Endothelial cell of umbilical vein (primary cell): ENCODE measurements around the gene RILP. TPM values are rescaled to one million over a fixed set of nuclear protein-coding genes. Genes with fewer than 3 reads are reported as not detected.

Experiments used
- BruUV-seq: library from RNA; stranded (reverse); fragments of 400-500 nt; replicated peaks from 2 replicates; lab custom pipeline; 2021; lab: Mats Ljungman, UMichigan
- CTCF ChIA-PET: fragments of 300-600, 350-600 bp; sonication (Branson Sonifier 250); formaldehyde crosslinking; loops from one replicate; lab custom pipeline; 2021; ENCODE audit warnings: antibody characterized with exemption, inconsistent platforms; lab: Charles Lee
- POLR2A ChIA-PET: fragments of 300-600, 350-600 bp; sonication (Branson Sonifier 250); formaldehyde crosslinking; loops from one replicate; lab custom pipeline; 2021; ENCODE audit warnings: antibody characterized with exemption, inconsistent platforms; lab: Charles Lee
- DNase-seq: peaks from one replicate; pipeline ENCODE4 v3.0.0-alpha.2; 2011; ENCODE audit warnings: low read depth, low spot score
- FAIRE-seq: peaks from 2 replicates; lab custom pipeline; 2011; peaks lifted over from hg19 to GRCh38; lab: Jason Lieb, UNC
- H2AFZ ChIP-seq: 2 replicates; pipeline ENCODE4 v1.6.0; 2012; ENCODE audit warnings: low read depth, low read length, control low read depth, inconsistent platforms
- H3K27ac ChIP-seq: 2 replicates; pipeline ENCODE4 v1.5.1; 2011; ENCODE audit warnings: low read depth, mild to moderate bottlenecking, control low read depth, low read length, moderate library complexity; ENCODE audit not compliant: insufficient read depth
- H3K27me3 ChIP-seq, 2 experiments: 2 replicates each; pipeline versions ENCODE4 v1.6.0 to v1.6.1; 2011; ENCODE audit warnings: low read length in 2 of 2, mixed read lengths in 1 of 2; ENCODE audit not compliant: control insufficient read depth in 2 of 2, insufficient read depth in 2 of 2
- H3K36me3 ChIP-seq, 2 experiments: 2 replicates in 1 of 2; 3 replicates in 1 of 2; pipeline ENCODE4 v1.5.1; 2011; ENCODE audit warnings: low read length in 2 of 2, mild to moderate bottlenecking in 1 of 2, moderate library complexity in 1 of 2; ENCODE audit not compliant: control insufficient read depth in 2 of 2, insufficient read depth in 2 of 2; ENCODE audit errors: extremely low read depth in 1 of 2
- H3K4me1 ChIP-seq: 3 replicates; pipeline ENCODE4 v1.5.1; 2011; ENCODE audit warnings: mild to moderate bottlenecking, low read length; ENCODE audit not compliant: control insufficient read depth, insufficient read depth; ENCODE audit errors: extremely low read depth
- H3K4me2 ChIP-seq: 2 replicates; pipeline ENCODE4 v1.6.1; 2011; ENCODE audit warnings: low read length, control low read depth, mixed read lengths; ENCODE audit not compliant: insufficient read depth
- H3K4me3 ChIP-seq, 3 experiments: fragments of 200-600 bp in 1 of 3; sonication (generic), shearing (Covaris generic) in 1 of 3; replicated peaks in 1 of 3; 2 replicates each; pipeline ENCODE4 v1.5.1; 2011 to 2016; ENCODE audit warnings: control low read depth in 3 of 3, low read length in 3 of 3, mild to moderate bottlenecking in 2 of 3, inconsistent platforms in 1 of 3, low read depth in 1 of 3, moderate library complexity in 1 of 3; ENCODE audit not compliant: insufficient read depth in 1 of 3
- H3K79me2 ChIP-seq: 2 replicates; pipeline ENCODE4 v1.6.0; 2012; ENCODE audit warnings: low read length, inconsistent platforms; ENCODE audit not compliant: control insufficient read depth, insufficient read depth
- H3K9ac ChIP-seq: replicated peaks from 2 replicates; pipeline ENCODE3; 2011; ENCODE audit warnings: low read length, control low read depth; ENCODE audit not compliant: insufficient read depth; ENCODE audit errors: extremely low read depth
- H3K9me1 ChIP-seq: replicated peaks from 3 replicates; pipeline ENCODE4 v1.6.0; 2011; ENCODE audit warnings: mild to moderate bottlenecking, low read length; ENCODE audit not compliant: control insufficient read depth, insufficient read depth; ENCODE audit errors: extremely low read depth
- H3K9me3 ChIP-seq: replicated peaks from 2 replicates; pipeline ENCODE4 v1.5.1; 2012; ENCODE audit warnings: low read length, inconsistent platforms; ENCODE audit not compliant: control insufficient read depth, insufficient read depth
- H4K20me1 ChIP-seq: replicated peaks from 2 replicates; pipeline ENCODE3; 2011; ENCODE audit warnings: mild to moderate bottlenecking, low read length; ENCODE audit not compliant: control insufficient read depth, insufficient read depth; ENCODE audit errors: extremely low read depth
- EZH2 ChIP-seq: IDR thresholded peaks from 2 replicates; pipeline ENCODE4 v1.6.1; 2012; ENCODE audit warnings: borderline replicate concordance, low read depth, mild to moderate bottlenecking, moderate library complexity, low read length, inconsistent platforms; ENCODE audit not compliant: severe bottlenecking
- FOS ChIP-seq: IDR thresholded peaks from 2 replicates; pipeline ENCODE4 v1.6.1; 2011; ENCODE audit warnings: mild to moderate bottlenecking, low read length, moderate library complexity, borderline replicate concordance; ENCODE audit not compliant: insufficient read depth
- GATA2 ChIP-seq: IDR thresholded peaks from 2 replicates; pipeline ENCODE4 v1.7.0; 2011; ENCODE audit warnings: low read depth, mild to moderate bottlenecking, moderate library complexity, mixed read lengths, low read length; ENCODE audit not compliant: insufficient read length, insufficient read depth
- JUN ChIP-seq: IDR thresholded peaks from 2 replicates; pipeline ENCODE4 v1.6.1; 2011; ENCODE audit warnings: borderline replicate concordance, low read depth; ENCODE audit not compliant: insufficient read length, insufficient read depth
- POLR2A ChIP-seq: IDR thresholded peaks from 2 replicates; pipeline ENCODE4 v1.6.1; 2012; ENCODE audit warnings: low read depth, mild to moderate bottlenecking, control low read depth, low read length
- dilution Hi-C: fragments of 300-500 bp; cut with MboI; formaldehyde crosslinking; loops from one replicate; pipeline ENCODE4 v1.15.0; 2019; ENCODE audit warnings: low sequenced_read_pairs; ENCODE audit not compliant: extremely low pct_ligation_motif_present
- intact Hi-C: fragments of 100-400 bp; cut with micrococcal nuclease; formaldehyde crosslinking; loops from one replicate; pipeline ENCODE4 v1.10.0; 2022
- polyA plus RNA-seq, 4 experiments: library from polyadenylated mRNA; depleted of rRNA in 3 of 4; stranded (reverse) in 3 of 4; unstranded in 1 of 4; fragments of >200 nt; gene quantifications; 2 replicates each; pipeline versions ENCODE4 v1.2.1 to v1.2.3, GENCODE V29; 2011 to 2012; ENCODE audit warnings: missing spikeins in 1 of 4
- total RNA-seq: library from RNA; stranded (reverse); gene quantifications from 2 replicates; pipeline ENCODE4 v1.2.3, GENCODE V29; 2021
- TF ChIP-seq, protein P1 (sequence below), 2 donors: IDR thresholded peaks; 1 replicate in 1 of 2; 2 replicates in 1 of 2; pipeline ENCODE4 v1.5.1; 2011; ENCODE audit warnings: low read length in 2 of 2, mild to moderate bottlenecking in 2 of 2, moderate library complexity in 2 of 2, control low read depth in 1 of 2, inconsistent platforms in 1 of 2, low read depth in 1 of 2; ENCODE audit not compliant: insufficient read depth in 1 of 2; ENCODE audit errors: extremely low read depth in 1 of 2

The RILP gene
- total and polyA plus RNA-seq, 2 donors (not counting 3 experiments of a cell fraction or from before 2014, with no cell fraction given), result 9.4 to 10.0 TPM

DNA sequence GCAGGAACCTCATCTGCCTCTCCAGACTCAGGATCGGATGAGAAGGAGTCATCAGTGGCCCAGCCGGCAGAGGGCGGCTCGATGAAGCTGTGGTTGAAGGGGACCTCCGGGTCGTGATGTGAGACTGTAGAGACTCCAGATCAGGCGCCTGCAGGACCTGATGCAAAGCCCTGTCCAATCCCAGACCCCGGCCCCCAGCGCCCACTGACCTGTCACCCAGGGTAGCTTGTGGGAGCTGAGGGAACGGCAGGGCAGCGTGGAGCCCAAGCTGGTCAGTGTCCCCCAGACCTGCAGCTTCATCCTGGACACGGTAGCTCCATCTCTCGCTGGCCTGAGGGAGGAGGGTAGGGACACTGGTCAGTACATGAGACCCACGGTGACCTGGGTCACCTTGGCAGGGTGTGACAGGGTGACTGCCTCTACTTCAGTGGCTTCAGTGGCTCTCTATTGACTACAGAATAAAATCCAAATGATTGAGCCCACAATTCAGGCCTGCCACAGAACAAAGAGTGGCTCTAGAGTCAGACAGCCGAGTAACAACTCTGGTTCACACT lies 12.9 kb downstream of the RILP start:
- Histone ChIP-seq H3K9me3 (no peaks in the 10 kb centered on the region), H3K27ac (no peak overlapping the region), H2AFZ (no peak overlapping the region), H3K27me3 (no peaks in the 10 kb centered on the region), H3K4me2 (no peak overlapping the region), H3K36me3 (peaks cover 2 to 48% of the 10 kb centered on the region in 2 experiments), H3K79me2 (no peaks in the 10 kb centered on the region), H3K9me1 (no peaks in the 10 kb centered on the region), H3K4me3 (no peak overlapping the region), H4K20me1 (no peaks in the 10 kb centered on the region), H3K9ac (no peak overlapping the region), H3K4me1 (no peaks in the 10 kb centered on the region)
- DNase-seq, result no peak
- TF ChIP-seq JUN (no peak), GATA2 (no peak), POLR2A (peak; percentile 49), FOS (no peak), EZH2 (no peak)
- TF ChIP-seq, protein P1, sequence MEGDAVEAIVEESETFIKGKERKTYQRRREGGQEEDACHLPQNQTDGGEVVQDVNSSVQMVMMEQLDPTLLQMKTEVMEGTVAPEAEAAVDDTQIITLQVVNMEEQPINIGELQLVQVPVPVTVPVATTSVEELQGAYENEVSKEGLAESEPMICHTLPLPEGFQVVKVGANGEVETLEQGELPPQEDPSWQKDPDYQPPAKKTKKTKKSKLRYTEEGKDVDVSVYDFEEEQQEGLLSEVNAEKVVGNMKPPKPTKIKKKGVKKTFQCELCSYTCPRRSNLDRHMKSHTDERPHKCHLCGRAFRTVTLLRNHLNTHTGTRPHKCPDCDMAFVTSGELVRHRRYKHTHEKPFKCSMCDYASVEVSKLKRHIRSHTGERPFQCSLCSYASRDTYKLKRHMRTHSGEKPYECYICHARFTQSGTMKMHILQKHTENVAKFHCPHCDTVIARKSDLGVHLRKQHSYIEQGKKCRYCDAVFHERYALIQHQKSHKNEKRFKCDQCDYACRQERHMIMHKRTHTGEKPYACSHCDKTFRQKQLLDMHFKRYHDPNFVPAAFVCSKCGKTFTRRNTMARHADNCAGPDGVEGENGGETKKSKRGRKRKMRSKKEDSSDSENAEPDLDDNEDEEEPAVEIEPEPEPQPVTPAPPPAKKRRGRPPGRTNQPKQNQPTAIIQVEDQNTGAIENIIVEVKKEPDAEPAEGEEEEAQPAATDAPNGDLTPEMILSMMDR (IDR thresholded peaks at IDR 0.05; ENCODE audit: extremely low read depth in 1 of 2, insufficient read depth in 1 of 2, low read depth in 1 of 2, low read length in 2 of 2), result no peak
- BruUV-seq, result no TSS peak
- FAIRE-seq, result no peak
- dilution Hi-C loops, result no loop called here
- intact Hi-C loops, result no loop called here
- CTCF ChIA-PET, result interaction anchor here (1.1 to 2.7 kb wide), 2 partner anchors 12 to 62 kb away, joined by 3 to 7 read pairs; no protein-coding TSS in a partner anchor
- POLR2A ChIA-PET, result no interaction called here
